ENCODE measurements around the gene MISP. TPM values are rescaled to one million over a fixed set of nuclear protein-coding genes. Genes with fewer than 3 reads are reported as not detected.

The MISP gene
- total RNA-seq, 1 donor from 2014 or later: not detected

DNA sequence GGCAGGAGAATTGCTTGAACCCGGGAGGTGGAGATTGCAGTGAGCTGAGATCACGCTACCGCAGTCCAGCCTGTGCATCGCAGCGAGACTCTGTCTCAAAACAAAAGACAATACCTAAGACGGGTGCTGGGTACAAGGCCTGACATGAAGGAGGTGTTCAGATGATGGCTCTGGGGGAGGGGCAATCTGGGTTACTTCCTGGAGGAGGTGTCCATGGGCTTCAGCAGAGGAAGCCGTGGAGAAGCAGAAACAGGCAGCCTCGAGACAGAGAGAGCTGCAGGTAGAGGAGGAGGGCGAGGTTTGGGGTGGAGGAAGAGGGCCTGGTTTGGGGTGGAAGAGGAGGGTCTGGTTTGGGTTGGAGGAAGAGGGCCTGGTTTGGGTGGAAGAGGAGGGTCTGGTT is 3.6 kb downstream of the MISP start:
- no peak overlapping the region for H3K4me3 Mint-ChIP-seq
- Histone ChIP-seq H3K9ac (no peak overlapping the region), H2AFZ (replicated peaks) (no peak overlapping the region), H3K4me2 (no peak overlapping the region), H3F3A (ENCODE audit: low read depth) (peaks cover 3% of the 10 kb centered on the region), H4K20me1 (ENCODE audit: low read depth) (no peaks in the 10 kb centered on the region), H3K9me3 (ENCODE audit: low read depth) (no peaks in the 10 kb centered on the region), H3K4me1 (peaks cover 2% of the 10 kb centered on the region), H3K79me2 (ENCODE audit: low read depth) (no peaks in the 10 kb centered on the region), H3K27me3 (no peaks in the 10 kb centered on the region), H3K36me3 (no peaks in the 10 kb centered on the region), H3K27ac (no peak overlapping the region), H3K4me3 (no peak overlapping the region)
- TF ChIP-seq EZH2 (IDR thresholded peaks at IDR 0.05) (no peak), EZH2phosphoT487 (IDR thresholded peaks at IDR 0.05) (no peak)
- TF ChIP-seq, protein P1, sequence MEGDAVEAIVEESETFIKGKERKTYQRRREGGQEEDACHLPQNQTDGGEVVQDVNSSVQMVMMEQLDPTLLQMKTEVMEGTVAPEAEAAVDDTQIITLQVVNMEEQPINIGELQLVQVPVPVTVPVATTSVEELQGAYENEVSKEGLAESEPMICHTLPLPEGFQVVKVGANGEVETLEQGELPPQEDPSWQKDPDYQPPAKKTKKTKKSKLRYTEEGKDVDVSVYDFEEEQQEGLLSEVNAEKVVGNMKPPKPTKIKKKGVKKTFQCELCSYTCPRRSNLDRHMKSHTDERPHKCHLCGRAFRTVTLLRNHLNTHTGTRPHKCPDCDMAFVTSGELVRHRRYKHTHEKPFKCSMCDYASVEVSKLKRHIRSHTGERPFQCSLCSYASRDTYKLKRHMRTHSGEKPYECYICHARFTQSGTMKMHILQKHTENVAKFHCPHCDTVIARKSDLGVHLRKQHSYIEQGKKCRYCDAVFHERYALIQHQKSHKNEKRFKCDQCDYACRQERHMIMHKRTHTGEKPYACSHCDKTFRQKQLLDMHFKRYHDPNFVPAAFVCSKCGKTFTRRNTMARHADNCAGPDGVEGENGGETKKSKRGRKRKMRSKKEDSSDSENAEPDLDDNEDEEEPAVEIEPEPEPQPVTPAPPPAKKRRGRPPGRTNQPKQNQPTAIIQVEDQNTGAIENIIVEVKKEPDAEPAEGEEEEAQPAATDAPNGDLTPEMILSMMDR (IDR thresholded peaks at IDR 0.05): no peak
- peaks cover 5% of the 10 kb centered on the region for H3K4me1 Mint-ChIP-seq
- peaks cover 16% of the 10 kb centered on the region for H3K9me3 Mint-ChIP-seq
- DNase-seq (ENCODE audit: low spot score): no peak
- peaks cover under 1% of the 10 kb centered on the region for H3K36me3 Mint-ChIP-seq
- H3K27ac Mint-ChIP-seq: no peak overlapping the region
- H3K27me3 Mint-ChIP-seq (ENCODE audit: insufficient read depth, low read depth): peaks cover 11% of the 10 kb centered on the region

DNA sequence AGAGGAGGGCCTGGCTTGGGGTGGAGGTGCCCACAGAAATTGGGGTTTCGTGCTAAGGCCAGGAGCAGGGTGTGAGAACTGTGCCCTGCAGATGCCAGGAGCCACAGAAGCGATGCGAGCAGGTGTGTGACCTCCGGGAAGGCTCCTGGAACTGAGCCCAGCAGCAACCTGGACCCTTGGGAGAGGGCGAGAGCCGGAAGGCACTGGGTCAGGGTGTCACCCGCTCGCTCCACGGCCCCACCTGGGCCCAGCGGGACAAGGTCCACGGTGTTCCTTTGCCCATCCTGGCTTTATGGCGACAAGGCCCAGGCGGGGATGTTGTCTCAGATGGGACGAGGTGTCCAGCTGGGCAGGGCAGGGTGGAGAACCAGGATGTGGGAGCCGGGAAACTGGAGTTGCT is 4.2 kb downstream of the MISP start:
- Histone ChIP-seq H3K79me2 (ENCODE audit: low read depth) (no peaks in the 10 kb centered on the region), H4K20me1 (ENCODE audit: low read depth) (no peaks in the 10 kb centered on the region), H3K36me3 (no peaks in the 10 kb centered on the region), H3K27me3 (no peaks in the 10 kb centered on the region), H3K4me3 (no peak overlapping the region), H3F3A (ENCODE audit: low read depth) (peaks cover 3% of the 10 kb centered on the region), H2AFZ (replicated peaks) (no peak overlapping the region), H3K9ac (no peak overlapping the region), H3K4me2 (no peak overlapping the region), H3K27ac (no peak overlapping the region), H3K9me3 (ENCODE audit: low read depth) (no peaks in the 10 kb centered on the region), H3K4me1 (peaks cover 2% of the 10 kb centered on the region)
- Mint-ChIP-seq H3K36me3 (peaks cover 3% of the 10 kb centered on the region), H3K27ac (no peak overlapping the region), H3K9me3 (peaks cover 20% of the 10 kb centered on the region), H3K4me3 (no peak overlapping the region), H3K27me3 (ENCODE audit: insufficient read depth, low read depth) (peaks cover 11% of the 10 kb centered on the region), H3K4me1 (peaks cover 5% of the 10 kb centered on the region)
- DNase-seq (ENCODE audit: low spot score): no peak
- TF ChIP-seq, protein P1 (IDR thresholded peaks at IDR 0.05): no peak
- TF ChIP-seq EZH2phosphoT487 (IDR thresholded peaks at IDR 0.05) (no peak), EZH2 (IDR thresholded peaks at IDR 0.05) (no peak)

DNA sequence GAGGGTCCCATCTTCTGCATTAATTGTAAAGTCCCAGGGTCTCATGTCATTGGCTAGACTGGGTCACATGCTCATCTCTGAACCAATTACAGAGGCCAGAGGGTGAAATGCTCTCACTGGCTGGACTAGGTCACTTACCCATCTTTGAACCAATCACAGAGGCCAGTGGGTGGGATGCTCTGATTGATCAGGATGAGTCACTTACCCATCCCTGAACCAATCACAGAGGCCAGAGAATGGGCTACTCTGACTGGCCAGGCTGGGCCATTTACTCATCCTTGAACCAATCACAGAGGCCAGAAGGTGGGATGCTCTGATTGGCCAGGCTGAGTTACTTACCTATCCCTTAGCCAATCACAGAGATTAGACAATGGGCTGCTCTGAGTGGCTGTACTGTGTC is 5.3 kb downstream of the MISP start:
- DNase-seq (ENCODE audit: low spot score): no peak
- H3K27me3 ChIP-seq: no peaks in the 10 kb centered on the region
- no peak overlapping the region for H3K4me3 ChIP-seq
- peaks cover 3% of the 10 kb centered on the region for H3K36me3 Mint-ChIP-seq
- H3K79me2 ChIP-seq (ENCODE audit: low read depth): no peaks in the 10 kb centered on the region
- H3K27ac ChIP-seq: no peak overlapping the region
- H2AFZ ChIP-seq (replicated peaks): no peak overlapping the region
- H3K4me2 ChIP-seq: no peak overlapping the region
- no peak for TF ChIP-seq EZH2 (IDR thresholded peaks at IDR 0.05)
- no peaks in the 10 kb centered on the region for H3K36me3 ChIP-seq
- peaks cover 5% of the 10 kb centered on the region for H3K4me1 Mint-ChIP-seq
- no peak overlapping the region for H3K27ac Mint-ChIP-seq
- peaks cover 2% of the 10 kb centered on the region for H3K4me1 ChIP-seq
- peaks cover 20% of the 10 kb centered on the region for H3K9me3 Mint-ChIP-seq
- H3K4me3 Mint-ChIP-seq: no peak overlapping the region
- H3K9me3 ChIP-seq (ENCODE audit: low read depth): no peaks in the 10 kb centered on the region
- H4K20me1 ChIP-seq (ENCODE audit: low read depth): no peaks in the 10 kb centered on the region
- H3K9ac ChIP-seq: no peak overlapping the region
- H3F3A ChIP-seq (ENCODE audit: low read depth): peaks cover 3% of the 10 kb centered on the region
- H3K27me3 Mint-ChIP-seq (ENCODE audit: insufficient read depth, low read depth): peaks cover 11% of the 10 kb centered on the region

DNA sequence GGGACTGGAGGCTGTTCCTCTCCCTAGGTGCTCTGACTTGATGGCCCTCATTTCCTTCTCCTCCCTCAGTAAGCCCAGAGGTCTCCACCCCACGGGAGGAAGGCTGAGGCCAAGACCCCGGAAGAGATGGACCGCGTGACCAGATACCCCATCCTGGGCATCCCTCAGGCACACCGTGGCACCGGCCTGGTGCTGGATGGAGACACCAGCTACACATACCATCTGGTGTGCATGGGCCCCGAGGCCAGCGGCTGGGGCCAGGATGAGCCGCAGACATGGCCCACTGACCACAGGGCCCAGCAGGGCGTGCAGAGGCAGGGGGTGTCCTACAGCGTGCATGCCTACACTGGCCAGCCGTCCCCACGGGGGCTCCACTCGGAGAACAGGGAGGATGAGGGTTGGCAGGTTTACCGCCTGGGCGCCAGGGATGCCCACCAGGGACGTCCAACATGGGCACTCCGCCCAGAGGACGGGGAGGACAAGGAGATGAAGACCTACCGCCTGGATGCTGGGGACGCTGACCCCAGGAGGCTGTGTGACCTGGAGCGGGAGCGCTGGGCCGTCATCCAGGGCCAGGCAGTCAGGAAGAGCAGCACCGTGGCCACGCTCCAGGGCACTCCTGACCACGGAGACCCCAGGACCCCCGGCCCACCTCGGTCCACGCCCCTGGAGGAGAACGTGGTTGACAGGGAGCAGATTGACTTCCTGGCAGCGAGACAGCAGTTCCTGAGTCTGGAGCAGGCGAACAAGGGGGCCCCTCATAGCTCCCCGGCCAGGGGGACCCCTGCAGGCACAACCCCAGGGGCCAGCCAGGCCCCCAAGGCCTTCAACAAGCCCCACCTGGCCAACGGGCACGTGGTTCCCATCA is 6.1 kb downstream of the MISP start:
- H3K27ac ChIP-seq: no peak overlapping the region
- H3K9me3 ChIP-seq (ENCODE audit: low read depth): no peaks in the 10 kb centered on the region
- peaks cover 2% of the 10 kb centered on the region for H3K4me1 ChIP-seq
- H3K4me1 Mint-ChIP-seq: peaks cover 5% of the 10 kb centered on the region
- H3K27ac Mint-ChIP-seq: no peak overlapping the region
- H3K4me2 ChIP-seq: no peak overlapping the region
- H3K36me3 Mint-ChIP-seq: peaks cover 3% of the 10 kb centered on the region
- H3K4me3 ChIP-seq: no peak overlapping the region
- H3K36me3 ChIP-seq: no peaks in the 10 kb centered on the region
- no peak for TF ChIP-seq EZH2phosphoT487 (IDR thresholded peaks at IDR 0.05)
- peaks cover 12% of the 10 kb centered on the region for H3K27me3 Mint-ChIP-seq (ENCODE audit: insufficient read depth, low read depth)
- H3K9me3 Mint-ChIP-seq: peaks cover 20% of the 10 kb centered on the region
- DNase-seq (ENCODE audit: low spot score): no peak
- no peak overlapping the region for H3K4me3 Mint-ChIP-seq
- H3K79me2 ChIP-seq (ENCODE audit: low read depth): no peaks in the 10 kb centered on the region
- no peak overlapping the region for H2AFZ ChIP-seq (replicated peaks)
- no peak overlapping the region for H3K9ac ChIP-seq
- no peaks in the 10 kb centered on the region for H3K27me3 ChIP-seq
- H4K20me1 ChIP-seq (ENCODE audit: low read depth): no peaks in the 10 kb centered on the region
- H3F3A ChIP-seq (ENCODE audit: low read depth): peaks cover 3% of the 10 kb centered on the region

All from neural progenitor cell (in vitro differentiated cells).